HK-2 (cell line): ENCODE data around the gene RAPGEF3.

Experiments used
- DNase-seq: peaks from one replicate; pipeline ENCODE4 v3.0.0-alpha.2; 2018; ENCODE audit not compliant: unreplicated experiment

The RAPGEF3 gene

GRCh38 chr12:47686645-47687240 lies 71.9 kb downstream of the RAPGEF3 start:
- DNase-seq: no peak
